Neural cell (in vitro differentiated cells): Measurements from ENCODE around the gene ICAM3.

Source experiments
- EP300 ChIP-seq: fragments of 450-650 bp; conservative IDR thresholded peaks from 2 replicates; pipeline ENCODE4 v1.6.1; 2014; ENCODE audit warnings: antibody characterized with exemption, mild to moderate bottlenecking, moderate library complexity; ENCODE audit not compliant: poor library complexity, severe bottlenecking
- EZH2 ChIP-seq: fragments of 200-600, 300-800 bp; shearing (Covaris generic), sonication (generic); IDR thresholded peaks from 2 replicates; pipeline ENCODE4 v1.6.1; 2014; ENCODE audit warnings: antibody characterized with exemption, low read length, borderline replicate concordance, mild to moderate bottlenecking; ENCODE audit not compliant: insufficient read depth, poor library complexity, severe bottlenecking
- MXI1 ChIP-seq: fragments of 450-650 bp; conservative IDR thresholded peaks from 2 replicates; pipeline ENCODE4 v1.6.1; 2014; ENCODE audit warnings: antibody characterized with exemption, mild to moderate bottlenecking; ENCODE audit not compliant: poor library complexity, severe bottlenecking
- POLR2AphosphoS5 ChIP-seq: IDR thresholded peaks from 2 replicates; pipeline ENCODE4 v1.6.1; 2012
- RAD21 ChIP-seq: fragments of 450-650 bp; conservative IDR thresholded peaks from 2 replicates; pipeline ENCODE4 v1.6.1; 2014; ENCODE audit warnings: antibody characterized with exemption, mild to moderate bottlenecking, moderate library complexity
- SMC3 ChIP-seq: fragments of 450-650 bp; conservative IDR thresholded peaks from 2 replicates; pipeline ENCODE4 v1.6.1; 2014; ENCODE audit warnings: antibody characterized with exemption, mild to moderate bottlenecking, moderate library complexity; ENCODE audit not compliant: poor library complexity
- TF ChIP-seq, protein P1 (sequence below): fragments of 450-650 bp; IDR thresholded peaks from 2 replicates; pipeline ENCODE4 v1.5.1; 2014; ENCODE audit warnings: antibody characterized with exemption, mild to moderate bottlenecking, moderate library complexity; ENCODE audit not compliant: poor library complexity, severe bottlenecking
- TF ChIP-seq, protein P2 (sequence below): IDR thresholded peaks from 2 replicates; pipeline ENCODE4 v1.6.1; 2012; ENCODE audit warnings: borderline replicate concordance

DNA sequence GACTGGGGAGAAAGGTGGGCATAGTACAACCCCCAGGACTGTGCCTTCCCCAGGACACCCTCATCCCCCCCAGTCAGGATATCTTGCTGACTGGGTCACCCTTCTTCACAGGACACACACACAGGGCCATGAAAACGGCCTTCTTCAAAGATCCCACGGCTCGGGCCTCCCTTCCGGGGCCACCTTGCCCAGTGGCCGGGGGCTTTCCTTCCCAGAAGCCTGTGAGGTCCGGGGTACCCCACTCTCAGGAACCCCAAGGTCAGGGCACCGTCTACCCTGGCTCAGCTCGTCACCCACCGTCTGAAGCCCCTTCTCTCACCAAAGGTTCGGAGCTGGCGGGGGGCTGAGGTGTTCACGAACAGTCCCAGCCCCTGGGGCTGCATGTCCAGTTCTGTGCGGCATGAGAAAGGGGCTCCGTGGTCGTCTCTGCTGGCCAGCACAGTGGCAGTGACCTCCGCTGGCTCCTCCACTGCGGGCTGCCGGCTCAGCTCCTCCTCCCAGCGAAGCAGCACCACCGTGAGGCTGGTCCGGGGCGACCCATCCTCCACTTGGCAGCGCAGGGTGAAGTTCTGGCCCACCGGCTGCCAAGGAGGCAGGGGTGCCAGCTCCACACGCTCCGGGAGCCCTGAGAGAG, 4.0 kb downstream of the ICAM3 start:
- TF ChIP-seq EP300 (no peak), MXI1 (no peak), RAD21 (no peak), SMC3 (no peak), EZH2 (no peak), POLR2AphosphoS5 (no peak)
- TF ChIP-seq, protein P1, sequence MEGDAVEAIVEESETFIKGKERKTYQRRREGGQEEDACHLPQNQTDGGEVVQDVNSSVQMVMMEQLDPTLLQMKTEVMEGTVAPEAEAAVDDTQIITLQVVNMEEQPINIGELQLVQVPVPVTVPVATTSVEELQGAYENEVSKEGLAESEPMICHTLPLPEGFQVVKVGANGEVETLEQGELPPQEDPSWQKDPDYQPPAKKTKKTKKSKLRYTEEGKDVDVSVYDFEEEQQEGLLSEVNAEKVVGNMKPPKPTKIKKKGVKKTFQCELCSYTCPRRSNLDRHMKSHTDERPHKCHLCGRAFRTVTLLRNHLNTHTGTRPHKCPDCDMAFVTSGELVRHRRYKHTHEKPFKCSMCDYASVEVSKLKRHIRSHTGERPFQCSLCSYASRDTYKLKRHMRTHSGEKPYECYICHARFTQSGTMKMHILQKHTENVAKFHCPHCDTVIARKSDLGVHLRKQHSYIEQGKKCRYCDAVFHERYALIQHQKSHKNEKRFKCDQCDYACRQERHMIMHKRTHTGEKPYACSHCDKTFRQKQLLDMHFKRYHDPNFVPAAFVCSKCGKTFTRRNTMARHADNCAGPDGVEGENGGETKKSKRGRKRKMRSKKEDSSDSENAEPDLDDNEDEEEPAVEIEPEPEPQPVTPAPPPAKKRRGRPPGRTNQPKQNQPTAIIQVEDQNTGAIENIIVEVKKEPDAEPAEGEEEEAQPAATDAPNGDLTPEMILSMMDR: no peak
- TF ChIP-seq, protein P2, sequence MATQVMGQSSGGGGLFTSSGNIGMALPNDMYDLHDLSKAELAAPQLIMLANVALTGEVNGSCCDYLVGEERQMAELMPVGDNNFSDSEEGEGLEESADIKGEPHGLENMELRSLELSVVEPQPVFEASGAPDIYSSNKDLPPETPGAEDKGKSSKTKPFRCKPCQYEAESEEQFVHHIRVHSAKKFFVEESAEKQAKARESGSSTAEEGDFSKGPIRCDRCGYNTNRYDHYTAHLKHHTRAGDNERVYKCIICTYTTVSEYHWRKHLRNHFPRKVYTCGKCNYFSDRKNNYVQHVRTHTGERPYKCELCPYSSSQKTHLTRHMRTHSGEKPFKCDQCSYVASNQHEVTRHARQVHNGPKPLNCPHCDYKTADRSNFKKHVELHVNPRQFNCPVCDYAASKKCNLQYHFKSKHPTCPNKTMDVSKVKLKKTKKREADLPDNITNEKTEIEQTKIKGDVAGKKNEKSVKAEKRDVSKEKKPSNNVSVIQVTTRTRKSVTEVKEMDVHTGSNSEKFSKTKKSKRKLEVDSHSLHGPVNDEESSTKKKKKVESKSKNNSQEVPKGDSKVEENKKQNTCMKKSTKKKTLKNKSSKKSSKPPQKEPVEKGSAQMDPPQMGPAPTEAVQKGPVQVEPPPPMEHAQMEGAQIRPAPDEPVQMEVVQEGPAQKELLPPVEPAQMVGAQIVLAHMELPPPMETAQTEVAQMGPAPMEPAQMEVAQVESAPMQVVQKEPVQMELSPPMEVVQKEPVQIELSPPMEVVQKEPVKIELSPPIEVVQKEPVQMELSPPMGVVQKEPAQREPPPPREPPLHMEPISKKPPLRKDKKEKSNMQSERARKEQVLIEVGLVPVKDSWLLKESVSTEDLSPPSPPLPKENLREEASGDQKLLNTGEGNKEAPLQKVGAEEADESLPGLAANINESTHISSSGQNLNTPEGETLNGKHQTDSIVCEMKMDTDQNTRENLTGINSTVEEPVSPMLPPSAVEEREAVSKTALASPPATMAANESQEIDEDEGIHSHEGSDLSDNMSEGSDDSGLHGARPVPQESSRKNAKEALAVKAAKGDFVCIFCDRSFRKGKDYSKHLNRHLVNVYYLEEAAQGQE: no peak
